Peyer's patch (tissue), 4 donors: Measurements from ENCODE around the gene BMP3. TPM values are rescaled to one million over a fixed set of nuclear protein-coding genes. Genes with fewer than 3 reads are reported as not detected.
A peak's percentile ranks its signal among the peaks of the same experiment; 100 is the strongest.
"Not testable (repeated sequence)": the region's sequence is repeated elsewhere in the genome, so short reads cannot be mapped to it uniquely, and the experiment has no call there.

Experiments
- DNase-seq, 3 donors: peaks; one replicate each; pipeline ENCODE4 v3.0.0-alpha.2; 2017 to 2019
- H3K27ac ChIP-seq, 4 donors: fragments of 200-600 bp; sonication (generic); one replicate each; pipeline ENCODE4 v1.5.1; 2016 to 2019
- H3K27me3 ChIP-seq, 2 donors: fragments of 200-600 bp; sonication (generic); one replicate each; pipeline ENCODE4 v1.5.1; 2019
- H3K36me3 ChIP-seq, 3 donors: fragments of 200-600 bp; sonication (generic); one replicate each; pipeline ENCODE4 v1.5.1; 2016 to 2019
- H3K4me1 ChIP-seq, 4 donors: fragments of 200-600 bp; sonication (generic); one replicate each; pipeline ENCODE4 v1.5.1; 2016 to 2019
- H3K4me3 ChIP-seq, 4 donors: fragments of 200-600 bp; sonication (generic); 1 replicate in 3 of 4; 2 replicates in 1 of 4; pipeline ENCODE4 v1.5.1; 2016 to 2019; ENCODE audit warnings: mild to moderate bottlenecking in 1 of 4
- H3K9me3 ChIP-seq, 4 donors: fragments of 200-600 bp; sonication (generic); one replicate each; pipeline ENCODE4 v1.5.1; 2016 to 2019; ENCODE audit warnings: mild to moderate bottlenecking in 1 of 4
- POLR2A ChIP-seq, 2 donors: fragments of 450-650 bp; IDR thresholded peaks; one replicate each; pipeline ENCODE4 v1.5.1; 2017; ENCODE audit warnings: antibody characterized with exemption in 2 of 2, mild to moderate bottlenecking in 2 of 2, moderate library complexity in 2 of 2
- total RNA-seq, 4 donors: library from RNA; depleted of rRNA; stranded (reverse); fragments of >200 nt; gene quantifications; one replicate each; pipeline ENCODE4 v1.1.0, GENCODE V29; 2016
- TF ChIP-seq, protein P1 (sequence below), 6 experiments: fragments of 450-650 bp in 4 of 6; fragments of 200-600 bp in 2 of 6; sonication (generic) in 1 of 6; IDR thresholded peaks; one replicate each; pipeline ENCODE4 v1.5.1; 2017 to 2019; ENCODE audit warnings: antibody characterized with exemption in 6 of 6, mild to moderate bottlenecking in 3 of 6, moderate library complexity in 1 of 6

BMP3 gene
- total RNA-seq, 4 donors from 2014 or later: 2.5 to 35.4 (median 30.0) TPM

DNA sequence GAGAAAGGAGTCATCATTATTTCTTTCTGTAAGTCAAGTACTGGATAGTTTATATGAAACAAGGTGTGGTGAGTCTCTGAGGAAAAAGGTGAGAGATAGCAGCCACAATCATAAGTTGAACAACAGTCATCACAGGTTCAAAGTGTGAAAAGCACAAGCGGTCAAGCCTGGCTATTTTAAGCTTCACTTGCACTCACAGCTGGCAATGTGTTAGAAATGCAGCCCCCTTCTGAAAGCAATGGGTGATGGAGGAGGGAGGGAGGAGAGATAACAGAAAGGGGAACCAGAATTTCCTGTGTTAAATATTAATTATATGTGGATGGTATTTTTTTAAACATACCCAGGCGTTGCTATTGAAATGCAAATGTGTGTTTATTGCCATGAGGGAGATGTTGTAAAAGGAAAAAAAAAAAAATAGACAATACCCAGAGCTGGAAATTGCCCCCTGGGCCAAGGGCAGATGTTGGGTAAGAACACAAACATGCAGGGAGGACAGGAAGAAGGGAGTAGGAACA, 26.9 kb upstream of the BMP3 start:
- Histone ChIP-seq H3K4me1 (no peaks in the 10 kb centered on the region), H3K36me3 (no peaks in the 10 kb centered on the region), H3K4me3 (no peak overlapping the region), H3K27me3 (no peaks in the 10 kb centered on the region), H3K9me3 (no peaks in the 10 kb centered on the region), H3K27ac (peak overlapping the region in 2 of 4 donors; percentile 29 to 66)
- DNase-seq: peak in 1 of 3 donors; percentile 60
- TF ChIP-seq, protein P1, sequence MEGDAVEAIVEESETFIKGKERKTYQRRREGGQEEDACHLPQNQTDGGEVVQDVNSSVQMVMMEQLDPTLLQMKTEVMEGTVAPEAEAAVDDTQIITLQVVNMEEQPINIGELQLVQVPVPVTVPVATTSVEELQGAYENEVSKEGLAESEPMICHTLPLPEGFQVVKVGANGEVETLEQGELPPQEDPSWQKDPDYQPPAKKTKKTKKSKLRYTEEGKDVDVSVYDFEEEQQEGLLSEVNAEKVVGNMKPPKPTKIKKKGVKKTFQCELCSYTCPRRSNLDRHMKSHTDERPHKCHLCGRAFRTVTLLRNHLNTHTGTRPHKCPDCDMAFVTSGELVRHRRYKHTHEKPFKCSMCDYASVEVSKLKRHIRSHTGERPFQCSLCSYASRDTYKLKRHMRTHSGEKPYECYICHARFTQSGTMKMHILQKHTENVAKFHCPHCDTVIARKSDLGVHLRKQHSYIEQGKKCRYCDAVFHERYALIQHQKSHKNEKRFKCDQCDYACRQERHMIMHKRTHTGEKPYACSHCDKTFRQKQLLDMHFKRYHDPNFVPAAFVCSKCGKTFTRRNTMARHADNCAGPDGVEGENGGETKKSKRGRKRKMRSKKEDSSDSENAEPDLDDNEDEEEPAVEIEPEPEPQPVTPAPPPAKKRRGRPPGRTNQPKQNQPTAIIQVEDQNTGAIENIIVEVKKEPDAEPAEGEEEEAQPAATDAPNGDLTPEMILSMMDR (IDR thresholded peaks at IDR 0.05): no peak
- no peak for TF ChIP-seq POLR2A (IDR thresholded peaks at IDR 0.05)

DNA sequence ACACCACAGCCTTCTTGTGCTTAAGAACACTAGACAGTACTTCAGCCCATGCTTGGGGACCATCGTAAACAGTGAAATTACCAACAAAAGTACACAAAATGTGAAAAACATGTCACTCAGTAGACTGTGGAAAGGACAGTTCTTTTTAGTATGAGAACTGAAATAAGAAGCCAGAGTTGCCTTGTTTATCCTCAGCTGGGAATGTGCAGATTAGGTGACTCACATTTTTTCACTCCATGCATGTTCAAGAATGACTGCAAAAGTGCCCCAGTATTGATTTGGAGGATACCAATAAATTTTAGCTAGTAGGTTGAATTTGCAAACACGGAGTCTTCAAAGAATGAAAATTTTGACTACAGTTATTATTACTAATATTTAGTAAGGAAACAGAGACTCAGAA, 23.1 kb upstream of the BMP3 start:
- no peaks in the 10 kb centered on the region for H3K36me3 ChIP-seq
- H3K9me3 ChIP-seq: no peaks in the 10 kb centered on the region
- no peaks in the 10 kb centered on the region for H3K27me3 ChIP-seq
- no peak overlapping the region for H3K27ac ChIP-seq
- no peak for TF ChIP-seq POLR2A (IDR thresholded peaks at IDR 0.05)
- TF ChIP-seq, protein P1 (IDR thresholded peaks at IDR 0.05): no peak
- no peaks in the 10 kb centered on the region for H3K4me1 ChIP-seq
- DNase-seq: no peak
- no peak overlapping the region for H3K4me3 ChIP-seq

DNA sequence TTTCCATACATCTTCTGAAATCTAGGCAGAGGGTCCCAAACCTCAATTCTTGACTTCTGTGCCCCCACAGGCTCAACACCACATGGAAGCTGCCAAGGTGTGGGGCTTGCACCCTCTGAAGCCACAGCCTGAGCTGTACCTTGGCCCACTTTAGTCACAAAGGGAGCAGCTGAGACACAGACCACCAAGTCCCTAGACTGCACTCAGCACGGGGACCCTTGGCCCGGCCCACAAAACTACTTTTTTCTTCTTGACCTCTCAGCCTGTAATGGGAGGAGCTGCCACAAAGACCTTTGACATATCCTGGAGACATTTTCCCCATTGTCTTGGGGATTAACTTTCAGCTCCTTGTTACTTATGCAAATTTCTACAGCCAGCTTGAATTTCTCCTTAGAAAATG, 13.9 kb upstream of the BMP3 start:
- H3K27me3 ChIP-seq, H3K36me3 ChIP-seq, H3K27ac ChIP-seq, H3K4me3 ChIP-seq, H3K9me3 ChIP-seq, DNase-seq: not testable (repeated sequence)
- peaks cover 0 to 17% (median 0%) of the 10 kb centered on the region in 4 donors for H3K4me1 ChIP-seq

DNA sequence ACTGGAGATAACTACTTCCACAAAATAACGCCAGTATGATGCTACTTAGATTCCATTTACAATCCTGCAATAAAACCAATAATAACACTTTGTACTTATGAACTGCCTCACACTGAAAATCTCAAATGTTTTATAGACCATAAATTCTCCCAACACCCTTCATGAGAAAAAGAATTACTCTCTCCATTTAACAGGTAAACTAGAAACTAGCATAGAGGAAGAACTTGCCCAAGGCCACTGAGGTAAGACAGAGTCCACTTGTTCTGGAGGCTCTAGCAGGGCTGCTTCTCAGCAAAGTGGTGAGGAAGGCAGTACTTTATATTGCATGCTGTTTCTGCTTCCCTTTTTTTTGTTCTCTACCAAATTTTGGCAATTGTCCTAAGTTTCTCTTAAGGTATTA, 11.5 kb upstream of the BMP3 start:
- Histone ChIP-seq H3K27ac (no peak overlapping the region), H3K4me3 (no peak overlapping the region), H3K4me1 (peaks cover 0 to 25% (median 0%) of the 10 kb centered on the region in 4 donors), H3K36me3 (no peaks in the 10 kb centered on the region), H3K9me3 (no peaks in the 10 kb centered on the region), H3K27me3 (no peaks in the 10 kb centered on the region)
- TF ChIP-seq, protein P1 (IDR thresholded peaks at IDR 0.05): no peak
- TF ChIP-seq POLR2A (IDR thresholded peaks at IDR 0.05): no peak
- peak in 1 of 3 donors; percentile 64 for DNase-seq

DNA sequence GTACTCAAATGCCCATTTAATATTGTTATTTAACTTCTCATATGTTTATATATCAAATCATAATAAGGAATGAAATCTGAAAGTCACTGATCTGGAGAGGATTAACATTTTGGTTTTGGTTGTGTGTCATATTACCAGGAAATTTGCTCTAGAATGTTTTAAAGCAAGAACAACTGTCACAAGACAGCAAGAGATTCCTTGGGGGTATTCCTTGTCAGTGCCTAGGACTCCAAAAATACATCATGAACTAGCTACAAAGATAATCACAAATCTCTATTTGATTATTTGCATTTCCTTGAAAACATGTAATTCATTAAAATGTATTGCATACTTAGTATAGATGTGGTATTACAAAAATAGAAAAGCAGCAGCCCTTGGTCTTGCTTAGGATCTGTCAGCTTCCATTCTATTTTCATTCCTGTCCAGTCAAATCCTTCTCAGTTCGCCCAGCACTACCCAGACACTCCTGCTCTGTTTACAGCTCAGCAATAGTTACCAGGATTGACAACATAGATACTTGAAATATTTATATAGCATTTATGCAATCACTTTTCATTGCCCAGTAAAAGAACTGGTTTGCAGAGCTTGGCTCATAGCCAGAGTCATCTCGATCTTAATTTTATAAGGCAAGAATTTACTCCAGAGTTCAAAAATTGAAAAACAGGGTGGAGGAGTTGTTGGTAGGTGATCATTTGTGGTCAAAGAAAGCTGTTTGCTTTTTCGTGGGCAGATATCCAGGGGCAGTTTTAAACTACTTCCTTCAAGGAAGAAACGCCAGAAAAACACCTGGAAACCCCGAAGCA, 9.2 kb upstream of the BMP3 start:
- no peaks in the 10 kb centered on the region for H3K9me3 ChIP-seq
- DNase-seq: peak in 1 of 3 donors; percentile 64
- peaks cover 0 to 25% (median 0%) of the 10 kb centered on the region in 4 donors for H3K4me1 ChIP-seq
- H3K4me3 ChIP-seq: no peak overlapping the region
- no peaks in the 10 kb centered on the region for H3K27me3 ChIP-seq
- H3K27ac ChIP-seq: peak overlapping the region in 2 of 4 donors; percentile 32 to 66
- TF ChIP-seq, protein P1 (IDR thresholded peaks at IDR 0.05): no peak
- TF ChIP-seq POLR2A (IDR thresholded peaks at IDR 0.05): no peak
- H3K36me3 ChIP-seq: no peaks in the 10 kb centered on the region

DNA sequence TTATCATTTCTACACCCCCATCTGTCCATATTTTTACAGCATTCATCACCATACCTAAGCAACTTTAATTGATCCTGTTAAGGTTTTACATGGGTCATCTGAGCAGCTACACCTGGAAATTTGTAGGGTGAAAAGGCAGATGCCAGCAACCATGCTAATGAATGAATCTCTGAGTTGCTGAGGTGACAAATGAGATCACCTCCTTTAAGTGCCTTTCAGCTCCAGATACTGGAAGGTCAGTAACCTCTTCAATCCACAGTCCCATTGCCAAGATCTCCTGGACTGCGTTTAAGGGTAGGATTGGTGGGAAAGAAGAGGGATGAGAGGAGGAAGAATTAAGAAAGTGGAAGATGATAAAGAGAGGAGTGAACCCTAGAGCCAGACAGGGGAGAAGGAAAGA, 8.5 kb upstream of the BMP3 start:
- TF ChIP-seq POLR2A (IDR thresholded peaks at IDR 0.05): no peak
- TF ChIP-seq, protein P1 (IDR thresholded peaks at IDR 0.05): peak in 1 of 6 experiments; percentile 11
- no peak for DNase-seq
- Histone ChIP-seq H3K9me3 (no peaks in the 10 kb centered on the region), H3K27ac (peak overlapping the region in 2 of 4 donors; percentile 32 to 66), H3K4me3 (no peak overlapping the region), H3K4me1 (peaks cover 0 to 25% (median 0%) of the 10 kb centered on the region in 4 donors), H3K36me3 (no peaks in the 10 kb centered on the region), H3K27me3 (no peaks in the 10 kb centered on the region)
